GM12878 (cell line): ENCODE data around the gene TYROBP. TPM values are rescaled to one million over a fixed set of nuclear protein-coding genes. Genes with fewer than 3 reads are reported as not detected.

Source experiments
- ATF2 ChIP-seq: IDR thresholded peaks from 2 replicates; pipeline ENCODE4 v1.6.1; 2012; ENCODE audit warnings: low read length, inconsistent platforms
- CEBPZ ChIP-seq: fragments of 150-350 bp; IDR thresholded peaks from 2 replicates; pipeline ENCODE4 v1.6.1; 2016; ENCODE audit warnings: low read depth, low read length
- CHD2 ChIP-seq: IDR thresholded peaks from 2 replicates; pipeline ENCODE4 v1.6.1; 2011; ENCODE audit warnings: low read depth, low read length, improper control_type of control experiment, borderline replicate concordance
- CREM ChIP-seq: IDR thresholded peaks from 2 replicates; pipeline ENCODE4 v1.6.1; 2014; ENCODE audit warnings: antibody characterized with exemption, low read depth
- E2F4 ChIP-seq: IDR thresholded peaks from 2 replicates; pipeline ENCODE4 v1.6.1; 2012; ENCODE audit warnings: low read depth, low read length, improper control_type of control experiment
- ETV6 ChIP-seq, 2 experiments: fragments of 450-650 bp in 1 of 2; IDR thresholded peaks in 1 of 2; conservative IDR thresholded peaks in 1 of 2; 2 replicates each; pipeline ENCODE4 v1.6.1; 2014; ENCODE audit warnings: antibody characterized with exemption in 1 of 2, borderline replicate concordance in 1 of 2, low read depth in 1 of 2, mild to moderate bottlenecking in 1 of 2, moderate library complexity in 1 of 2
- MEF2A ChIP-seq: IDR thresholded peaks from 2 replicates; pipeline ENCODE4 v1.6.1; 2011; ENCODE audit warnings: low read depth, mild to moderate bottlenecking, low read length, moderate library complexity; ENCODE audit not compliant: insufficient read depth
- MEF2B ChIP-seq: fragments of 450-650 bp; IDR thresholded peaks from 2 replicates; pipeline ENCODE4 v1.6.1; 2018; ENCODE audit warnings: mild to moderate bottlenecking, moderate library complexity; ENCODE audit not compliant: partially characterized antibody, poor library complexity, severe bottlenecking
- MTA3 ChIP-seq: IDR thresholded peaks from 2 replicates; pipeline ENCODE4 v1.6.1; 2012; ENCODE audit warnings: low read length, inconsistent platforms, borderline replicate concordance
- NFXL1 ChIP-seq: fragments of 450-650 bp; IDR thresholded peaks from 2 replicates; pipeline ENCODE4 v1.6.1; 2017; ENCODE audit warnings: antibody characterized with exemption, mild to moderate bottlenecking, borderline replicate concordance
- NFYA ChIP-seq: IDR thresholded peaks from 2 replicates; pipeline ENCODE4 v1.6.1; 2011; ENCODE audit warnings: low read depth, mild to moderate bottlenecking, low read length, improper control_type of control experiment, borderline replicate concordance
- PKNOX1 ChIP-seq: fragments of 450-650 bp; IDR thresholded peaks from 2 replicates; pipeline ENCODE4 v1.6.1; 2016; ENCODE audit warnings: mild to moderate bottlenecking
- RAD21 ChIP-seq: IDR thresholded peaks from 2 replicates; pipeline ENCODE4 v1.6.1; 2011; ENCODE audit warnings: mild to moderate bottlenecking, low read depth, low read length, moderate library complexity; ENCODE audit not compliant: insufficient read depth
- RAD51 ChIP-seq: fragments of 450-650 bp; IDR thresholded peaks from 2 replicates; pipeline ENCODE4 v1.6.1; 2016; ENCODE audit warnings: moderate library complexity, mild to moderate bottlenecking, inconsistent platforms
- REST ChIP-seq: IDR thresholded peaks from 2 replicates; pipeline ENCODE4 v1.6.1; 2012; ENCODE audit warnings: mild to moderate bottlenecking, low read depth, low read length
- SREBF2 ChIP-seq: IDR thresholded peaks from 2 replicates; pipeline ENCODE4 v1.6.1; 2012; ENCODE audit warnings: mild to moderate bottlenecking, low read length
- TARDBP ChIP-seq: IDR thresholded peaks from 2 replicates; pipeline ENCODE4 v1.6.1; 2016; ENCODE audit warnings: borderline replicate concordance
- TCF3 ChIP-seq: IDR thresholded peaks from 2 replicates; pipeline ENCODE4 v1.6.1; 2012; ENCODE audit warnings: low read depth, mild to moderate bottlenecking, low read length, borderline replicate concordance; ENCODE audit not compliant: insufficient read depth
- YBX1 ChIP-seq: fragments of 450-650 bp; IDR thresholded peaks from 2 replicates; pipeline ENCODE4 v1.6.1; 2016; ENCODE audit warnings: antibody characterized with exemption
- polyA plus RNA-seq, 11 experiments: library from polyadenylated mRNA; depleted of rRNA in 4 of 11; unstranded in 6 of 11; stranded (reverse) in 5 of 11; fragments of >200 nt; fragmentation: Nextera tagmentation in 4 of 11; fragmentation: Illumina TruSeq in 1 of 11; extraction: Ambion mirVana in 4 of 11; extraction: Trizol in 1 of 11; gene quantifications; 1 replicate in 1 of 11; 2 replicates in 10 of 11; pipeline versions ENCODE4 v1.2.1 to v1.2.3, GENCODE V29; 2011 to 2016; ENCODE audit warnings: inconsistent platforms in 2 of 11, missing spikeins in 2 of 11, low read depth in 1 of 11
- total RNA-seq, 4 experiments: library from RNA; depleted of rRNA in 3 of 4; stranded (reverse); fragments of >200 nt in 3 of 4; fragmentation: Illumina TruSeq in 1 of 4; extraction: Trizol in 1 of 4; gene quantifications; 2 replicates each; pipeline versions ENCODE4 v1.2.1 to v1.2.3, GENCODE V29; 2013 to 2021

The TYROBP gene
- total and polyA plus RNA-seq, 10 of the 15 experiments (the other 5 are each of a cell fraction or from before 2014, with no cell fraction given) = 0.33 to 2.4 (median 0.58) TPM; not detected in 2

GRCh38 chr19:35903550-35904179, 4.4 kb downstream of the TYROBP start (continued):
- TF ChIP-seq REST = no peak
- no peak for TF ChIP-seq NFXL1
- peak; percentile 72; the same call in 1 of the 2 replicates for TF ChIP-seq CHD2
- TF ChIP-seq E2F4 = no peak
- no peak for TF ChIP-seq RAD21
- peak; percentile 48; the same call in 1 of the 2 replicates for TF ChIP-seq TCF3
- peak; percentile 86; the same call in 1 of the 2 replicates for TF ChIP-seq MTA3
- TF ChIP-seq ETV6 (conservative IDR thresholded peaks at IDR 0.05 in 1 of 2, IDR thresholded peaks at IDR 0.05 in 1 of 2; ENCODE audit: borderline replicate concordance in 1 of 2, low read depth in 1 of 2) = peak in 1 of 2 experiments; percentile 65; a peak in 2 of 4 replicates
- no peak for TF ChIP-seq SREBF2
- no peak for TF ChIP-seq CEBPZ
- TF ChIP-seq YBX1 = no peak
- TF ChIP-seq NFYA = no peak
- TF ChIP-seq MEF2B = peak; percentile 99
- no peak; the same call in 1 of the 2 replicates for TF ChIP-seq TARDBP
- TF ChIP-seq ATF2 = 0 out of 2 replicates have a peak, but pooled peaks have one; percentile 24
- peak; percentile 76 for TF ChIP-seq PKNOX1
- TF ChIP-seq MEF2A = peak; percentile 77; the same call in 1 of the 2 replicates
- peak; percentile 87 for TF ChIP-seq CREM
- peak; percentile 28; the same call in 1 of the 2 replicates for TF ChIP-seq RAD51
